IMR-90 (cell line): ENCODE results near the gene FERMT3. TPM values are rescaled to one million over a fixed set of nuclear protein-coding genes. Genes with fewer than 3 reads are reported as not detected.

ENCODE experiments used
- ATAC-seq: fragments of 200-7000 bp; cut with Tn5 transposase; 2 replicates; pipeline ENCODE4 v1.9.1; 2020; ENCODE audit warnings: low read depth, mild to moderate bottlenecking, moderate library complexity
- BruUV-seq: library from RNA; stranded (reverse); fragments of 400-500 nt; replicated peaks from 2 replicates; lab custom pipeline; 2021; lab: Mats Ljungman, UMichigan
- CTCF ChIA-PET: fragments of 300-600 bp; formaldehyde crosslinking; extraction: SDS; loops from one replicate; lab custom pipeline; 2021; ENCODE audit warnings: antibody characterized with exemption; lab: Yijun Ruan, JAX
- POLR2A ChIA-PET: fragments of 300-600 bp; sonication (Branson Sonifier 250); formaldehyde crosslinking; loops from one replicate; lab custom pipeline; 2022; ENCODE audit warnings: antibody characterized with exemption; ENCODE audit not compliant: unreplicated experiment; lab: Charles Lee
- DNase-seq: peaks from one replicate; pipeline ENCODE4 v3.0.0; 2013
- H2AFZ ChIP-seq: replicated peaks from 2 replicates; pipeline ENCODE3; 2013; ENCODE audit warnings: low read length, mild to moderate bottlenecking; ENCODE audit not compliant: poor library complexity
- H2AK5ac ChIP-seq: 2 replicates; pipeline ENCODE4 v1.6.1; 2013; ENCODE audit warnings: low read depth, low read length, inconsistent platforms
- H2AK9ac ChIP-seq: replicated peaks from 2 replicates; pipeline ENCODE3; 2013; ENCODE audit warnings: mild to moderate bottlenecking, low read depth, low read length, moderate library complexity; ENCODE audit not compliant: poor library complexity
- H2BK120ac ChIP-seq: 2 replicates; pipeline ENCODE4 v1.6.1; 2013; ENCODE audit warnings: low read depth, low read length, inconsistent platforms
- H2BK15ac ChIP-seq: 3 replicates; pipeline ENCODE4 v1.6.1; 2013; ENCODE audit warnings: low read depth, low read length, inconsistent platforms
- H2BK20ac ChIP-seq: 2 replicates; pipeline ENCODE4 v1.6.1; 2013; ENCODE audit warnings: low read depth, mild to moderate bottlenecking, inconsistent platforms, low read length, moderate library complexity
- H2BK5ac ChIP-seq: 2 replicates; pipeline ENCODE4 v1.6.1; 2013; ENCODE audit warnings: mild to moderate bottlenecking, low read depth, low read length, inconsistent platforms; ENCODE audit not compliant: poor library complexity, severe bottlenecking
- H3K14ac ChIP-seq: replicated peaks from 2 replicates; pipeline ENCODE4 v1.6.1; 2013; ENCODE audit warnings: low read depth, low read length, inconsistent platforms
- H3K18ac ChIP-seq: 2 replicates; pipeline ENCODE4 v1.6.1; 2013; ENCODE audit warnings: low read depth, low read length, control low read depth
- H3K23ac ChIP-seq: 2 replicates; pipeline ENCODE4 v1.6.1; 2013; ENCODE audit warnings: low read depth, low read length, inconsistent platforms
- H3K27ac ChIP-seq: 2 replicates; pipeline ENCODE4 v1.5.1; 2013; ENCODE audit warnings: mild to moderate bottlenecking, control low read depth, low read length; ENCODE audit not compliant: insufficient read depth
- H3K27me3 ChIP-seq: 2 replicates; pipeline ENCODE4 v1.6.1; 2013; ENCODE audit warnings: low read length; ENCODE audit not compliant: control insufficient read depth, insufficient read depth
- H3K36me3 ChIP-seq: 2 replicates; pipeline ENCODE4 v1.6.1; 2013; ENCODE audit warnings: low read length, mixed read lengths; ENCODE audit not compliant: control insufficient read depth, insufficient read depth
- H3K4ac ChIP-seq: 2 replicates; pipeline ENCODE4 v1.6.1; 2013; ENCODE audit warnings: low read depth, low read length, inconsistent platforms
- H3K4me1 ChIP-seq: 2 replicates; pipeline ENCODE4 v1.6.1; 2013; ENCODE audit warnings: low read length, mixed read lengths; ENCODE audit not compliant: control insufficient read depth, insufficient read depth
- H3K4me2 ChIP-seq: 2 replicates; pipeline ENCODE4 v1.6.1; 2013; ENCODE audit warnings: low read depth, mild to moderate bottlenecking, control low read depth, low read length, moderate library complexity
- H3K4me3 ChIP-seq: 2 replicates; pipeline ENCODE4 v1.5.1; 2013; ENCODE audit warnings: low read depth, mild to moderate bottlenecking, control low read depth, low read length, moderate library complexity; ENCODE audit not compliant: insufficient read depth
- H3K56ac ChIP-seq: 2 replicates; pipeline ENCODE4 v1.6.1; 2013; ENCODE audit warnings: low read length, inconsistent platforms; ENCODE audit not compliant: insufficient read depth; ENCODE audit errors: extremely low read depth
- H3K79me1 ChIP-seq, 2 experiments: 2 replicates each; pipeline ENCODE4 v1.6.1; 2013; ENCODE audit warnings: low read length in 2 of 2, inconsistent platforms in 1 of 2, low read depth in 1 of 2
- H3K9ac ChIP-seq: 2 replicates; pipeline ENCODE4 v1.6.1; 2013; ENCODE audit warnings: low read depth, low read length, control low read depth
- H3K9me1 ChIP-seq: 2 replicates; pipeline ENCODE4 v1.6.1; 2013; ENCODE audit warnings: low read length, inconsistent platforms; ENCODE audit not compliant: insufficient read depth
- H3K9me3 ChIP-seq: 2 replicates; pipeline ENCODE4 v1.6.1; 2013; ENCODE audit warnings: low read length; ENCODE audit not compliant: control insufficient read depth, insufficient read depth
- H4K20me1 ChIP-seq: 2 replicates; pipeline ENCODE4 v1.6.1; 2013; ENCODE audit warnings: low read length, inconsistent platforms; ENCODE audit not compliant: insufficient read depth
- H4K5ac ChIP-seq: 2 replicates; pipeline ENCODE4 v1.6.1; 2013; ENCODE audit warnings: mild to moderate bottlenecking, low read depth, low read length, control low read depth
- H4K8ac ChIP-seq, 2 experiments: 2 replicates each; pipeline ENCODE4 v1.6.1; 2013; ENCODE audit warnings: low read depth in 2 of 2, low read length in 2 of 2, control low read depth in 1 of 2, inconsistent platforms in 1 of 2
- H4K91ac ChIP-seq: 2 replicates; pipeline ENCODE4 v1.6.1; 2013; ENCODE audit warnings: low read depth, low read length, inconsistent platforms; ENCODE audit not compliant: insufficient read depth
- BHLHE40 ChIP-seq: fragments of 150-350 bp; IDR thresholded peaks from 2 replicates; pipeline ENCODE4 v1.6.1; 2016; ENCODE audit warnings: mild to moderate bottlenecking, low read depth, low read length
- CEBPB ChIP-seq: IDR thresholded peaks from 2 replicates; pipeline ENCODE4 v1.6.1; 2012; ENCODE audit warnings: low read depth, low read length, improper control_type of control experiment
- FOS ChIP-seq: fragments of 150-350 bp; IDR thresholded peaks from 2 replicates; pipeline ENCODE4 v1.6.1; 2016; ENCODE audit warnings: low read depth, low read length
- MAFK ChIP-seq: IDR thresholded peaks from 2 replicates; pipeline ENCODE4 v1.6.1; 2012; ENCODE audit warnings: low read depth, low read length, improper control_type of control experiment
- MAZ ChIP-seq: IDR thresholded peaks from 2 replicates; pipeline ENCODE4 v1.6.1; 2012; ENCODE audit warnings: low read depth, mild to moderate bottlenecking, low read length, improper control_type of control experiment, moderate library complexity, borderline replicate concordance
- NFE2L2 ChIP-seq: fragments of 150-350 bp; IDR thresholded peaks from 2 replicates; pipeline ENCODE4 v1.6.1; 2016; ENCODE audit warnings: low read depth, mild to moderate bottlenecking, low read length
- POLR2A ChIP-seq: IDR thresholded peaks from 2 replicates; pipeline ENCODE4 v1.6.1; 2012; ENCODE audit warnings: mild to moderate bottlenecking, low read depth, low read length
- RAD21 ChIP-seq: IDR thresholded peaks from 2 replicates; pipeline ENCODE4 v1.6.1; 2012; ENCODE audit warnings: low read length, improper control_type of control experiment
- RCOR1 ChIP-seq: IDR thresholded peaks from 2 replicates; pipeline ENCODE4 v1.6.1; 2012; ENCODE audit warnings: mild to moderate bottlenecking, low read length, improper control_type of control experiment; ENCODE audit not compliant: insufficient replicate concordance
- RFX5 ChIP-seq: IDR thresholded peaks from 2 replicates; pipeline ENCODE4 v1.8.0; 2012; ENCODE audit warnings: low read depth, mild to moderate bottlenecking, low read length, moderate library complexity
- SMC3 ChIP-seq: fragments of 150-350 bp; IDR thresholded peaks from 2 replicates; pipeline ENCODE4 v1.6.1; 2016; ENCODE audit warnings: low read depth, mild to moderate bottlenecking, antibody characterized with exemption, low read length, moderate library complexity
- WGBS, 2 experiments: methylation state at CpG; one replicate each; pipeline versions ENCODE4 v1.1.5 to v1.1.7; 2013; ENCODE audit warnings: missing lambda C conversion rate in 2 of 2; ENCODE audit not compliant: insufficient read length in 1 of 2; ENCODE audit errors: extremely low coverage in 2 of 2; 5-methylcytosine and 5-hydroxymethylcytosine counted together
- dilution Hi-C: fragments of 300-500 bp; cut with HindIII; formaldehyde crosslinking; loops from one replicate; pipeline ENCODE4 v1.14.3; 2018; ENCODE audit warnings: low sequenced_read_pairs; ENCODE audit not compliant: unreplicated experiment
- in situ Hi-C: fragments of 300-500 bp; cut with MboI; formaldehyde crosslinking; loops from 3 replicates; pipeline ENCODE4 v1.14.3; 2019; ENCODE audit warnings: low sequenced_read_pairs, inconsistent platforms, mixed read lengths
- intact Hi-C: fragments of 100-400 bp; cut with micrococcal nuclease; formaldehyde crosslinking; loops from 2 replicates; pipeline ENCODE4 v1.10.0; 2022
- polyA plus RNA-seq, 3 experiments: library from polyadenylated mRNA; depleted of rRNA; stranded (reverse); fragments of >200 nt; gene quantifications; 2 replicates each; pipeline ENCODE4 v1.2.3, GENCODE V29; 2012; ENCODE audit warnings: low replicate concordance in 1 of 3
- total RNA-seq: library from RNA; depleted of rRNA; stranded (reverse); fragments of >200 nt; gene quantifications from 2 replicates; pipeline ENCODE4 v1.2.3, GENCODE V29; 2012
- TF ChIP-seq, protein P1 (sequence below): fragments of 150-350 bp; IDR thresholded peaks from 2 replicates; pipeline ENCODE4 v1.6.1; 2017; ENCODE audit warnings: mild to moderate bottlenecking, antibody characterized with exemption, low read length, low read depth

The FERMT3 gene
- total and polyA plus RNA-seq, 2 of the 4 experiments (the other 2 are of a cell fraction) = 0.36 to 2.3 TPM

DNA sequence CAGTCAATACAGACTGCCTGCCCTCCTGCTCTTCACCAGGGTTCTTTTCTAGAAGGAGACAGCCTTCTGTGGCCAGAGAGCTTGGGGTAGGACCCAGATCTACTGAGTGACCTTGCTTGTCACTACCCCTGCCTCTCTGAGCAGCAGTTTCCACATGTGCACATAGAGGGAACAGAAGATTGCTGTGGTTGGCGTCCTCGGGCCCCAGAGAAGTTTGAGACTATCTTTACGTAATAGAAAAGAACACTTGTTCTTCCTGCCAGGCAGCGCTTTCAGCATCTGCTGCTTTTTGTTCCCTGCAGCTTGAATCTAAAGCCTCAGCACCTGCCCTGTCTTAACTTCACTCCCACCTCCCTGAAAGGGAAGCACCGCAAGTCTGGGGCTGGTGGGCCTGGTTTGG lies 32.5 kb downstream of the FERMT3 start:
- 100% methylated on average over 2 of the region's 5 CpGs; no CpG with 5 or more reads in 1 of the 2 experiments for WGBS, 2 experiments
- in situ Hi-C loops = no loop called here

More for the DNA sequence above, 32.5 kb downstream of the FERMT3 start:
- no peak overlapping the region for H3K4me3 ChIP-seq
- H3K14ac ChIP-seq = no peak overlapping the region
- H2BK5ac ChIP-seq = no peak overlapping the region
- no peak overlapping the region for H2BK20ac ChIP-seq
- no peak for DNase-seq
- dilution Hi-C loops (no loop called here), intact Hi-C loops (no loop called here)
- CTCF ChIA-PET = no interaction called here
- H3K56ac ChIP-seq = no peak overlapping the region
- H3K27me3 ChIP-seq = no peaks in the 10 kb centered on the region
- peaks cover 10% of the 10 kb centered on the region for H4K20me1 ChIP-seq
- peaks cover 30 to 48% of the 10 kb centered on the region in 2 experiments; a peak in 3 of 4 replicates for H3K79me1 ChIP-seq
- no peak overlapping the region for H4K8ac ChIP-seq
- no peak overlapping the region for H3K9ac ChIP-seq
- POLR2A ChIA-PET = no interaction called here
- no peak overlapping the region for H3K4ac ChIP-seq
- H3K23ac ChIP-seq = no peak overlapping the region
- no peak overlapping the region for H2AK5ac ChIP-seq
- no peak overlapping the region for H4K91ac ChIP-seq
- H2BK120ac ChIP-seq = no peak overlapping the region
- no peak overlapping the region for H3K18ac ChIP-seq
- H3K4me1 ChIP-seq = peaks cover 14% of the 10 kb centered on the region
- TF ChIP-seq MAFK (no peak), RCOR1 (no peak), RFX5 (no peak), FOS (no peak), BHLHE40 (no peak), RAD21 (no peak), NFE2L2 (no peak), CEBPB (no peak), POLR2A (no peak), SMC3 (no peak), MAZ (no peak)
- TF ChIP-seq, protein P1, sequence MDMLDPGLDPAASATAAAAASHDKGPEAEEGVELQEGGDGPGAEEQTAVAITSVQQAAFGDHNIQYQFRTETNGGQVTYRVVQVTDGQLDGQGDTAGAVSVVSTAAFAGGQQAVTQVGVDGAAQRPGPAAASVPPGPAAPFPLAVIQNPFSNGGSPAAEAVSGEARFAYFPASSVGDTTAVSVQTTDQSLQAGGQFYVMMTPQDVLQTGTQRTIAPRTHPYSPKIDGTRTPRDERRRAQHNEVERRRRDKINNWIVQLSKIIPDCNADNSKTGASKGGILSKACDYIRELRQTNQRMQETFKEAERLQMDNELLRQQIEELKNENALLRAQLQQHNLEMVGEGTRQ = no peak
- ATAC-seq = no peak
- H3K4me2 ChIP-seq = no peak overlapping the region
- no peak overlapping the region for H3K27ac ChIP-seq
- H2AK9ac ChIP-seq = no peak overlapping the region
- peaks cover 14% of the 10 kb centered on the region for H3K9me1 ChIP-seq
- no peaks in the 10 kb centered on the region for H3K9me3 ChIP-seq
- no peak overlapping the region for H4K5ac ChIP-seq
- H2BK15ac ChIP-seq = no peak overlapping the region
- H3K36me3 ChIP-seq = peaks cover 28% of the 10 kb centered on the region
- H2AFZ ChIP-seq = no peak overlapping the region
- no TSS peak for BruUV-seq
